Activated T-helper 2 cell treated with anti-CD3 and anti-CD28 coated beads, Interferon-gamma antibody, Interleukin-2, Interleukin-4, amounts not matched to agents 10 μg/mL and 5 μg/mL and 100 μg/mL, durations not matched to agents 14 hours and 24 hours and 36 hours (primary cell): ENCODE data around the gene PPP6R2. TPM values are rescaled to one million over a fixed set of nuclear protein-coding genes. Genes with fewer than 3 reads are reported as not detected.

Experiments
- DNase-seq: peaks from one replicate; pipeline ENCODE4 v3.0.0; 2021; ENCODE audit warnings: low spot score
- H3K27ac Mint-ChIP-seq: one replicate; pipeline ENCODE4 v1.8.0; 2021; ENCODE audit warnings: mixed read lengths
- H3K27me3 Mint-ChIP-seq: one replicate; pipeline ENCODE4 v1.8.0; 2021; ENCODE audit warnings: low read depth, mixed read lengths
- H3K36me3 Mint-ChIP-seq: one replicate; pipeline ENCODE4 v1.8.0; 2021; ENCODE audit warnings: low read depth, mixed read lengths
- H3K4me1 Mint-ChIP-seq: one replicate; pipeline ENCODE4 v1.8.0; 2021; ENCODE audit warnings: low read depth, mixed read lengths
- H3K4me3 Mint-ChIP-seq: one replicate; pipeline ENCODE4 v1.8.0; 2021; ENCODE audit warnings: low read depth, mild to moderate bottlenecking, moderate library complexity, mixed read lengths
- H3K9me3 Mint-ChIP-seq: one replicate; pipeline ENCODE4 v1.8.0; 2021; ENCODE audit warnings: mixed read lengths
- intact Hi-C: fragments of 100-400 bp; cut with micrococcal nuclease; formaldehyde crosslinking; loops from one replicate; pipeline ENCODE4 v1.15.1; 2023
- total RNA-seq: library from RNA; stranded (reverse); gene quantifications from 2 replicates; pipeline ENCODE4 v1.2.3, GENCODE V29; 2022

PPP6R2 gene
- total RNA-seq, 1 donor from 2014 or later: 45.0 TPM

- DNase-seq: no peak
- Mint-ChIP-seq H3K4me1 (peaks cover 14% of the 10 kb centered on the region), H3K27me3 (peaks cover 10% of the 10 kb centered on the region), H3K36me3 (no peaks in the 10 kb centered on the region), H3K4me3 (no peak overlapping the region), H3K27ac (no peak overlapping the region), H3K9me3 (no peaks in the 10 kb centered on the region)
- intact Hi-C loops: loop anchor here (5.0 kb wide), 1 partner anchor 33 kb away; the partner anchor contains the start of gene PPP6R2
Observed at GRCh38 chr22:50309601-50309991, 33.5 kb upstream of the PPP6R2 start.

- H3K4me1 Mint-ChIP-seq: peaks cover 14% of the 10 kb centered on the region
- H3K27ac Mint-ChIP-seq: no peak overlapping the region
- peaks cover 7% of the 10 kb centered on the region for H3K27me3 Mint-ChIP-seq
- no peak for DNase-seq
- no peaks in the 10 kb centered on the region for H3K36me3 Mint-ChIP-seq
- no peaks in the 10 kb centered on the region for H3K9me3 Mint-ChIP-seq
- intact Hi-C loops: loop anchor here (5.0 kb wide), 1 partner anchor 38 kb away; the partner anchor contains the start of gene MAPK11
- no peak overlapping the region for H3K4me3 Mint-ChIP-seq
Observed at GRCh38 chr22:50310031-50310722, 33.0 kb upstream of the PPP6R2 start.

DNA sequence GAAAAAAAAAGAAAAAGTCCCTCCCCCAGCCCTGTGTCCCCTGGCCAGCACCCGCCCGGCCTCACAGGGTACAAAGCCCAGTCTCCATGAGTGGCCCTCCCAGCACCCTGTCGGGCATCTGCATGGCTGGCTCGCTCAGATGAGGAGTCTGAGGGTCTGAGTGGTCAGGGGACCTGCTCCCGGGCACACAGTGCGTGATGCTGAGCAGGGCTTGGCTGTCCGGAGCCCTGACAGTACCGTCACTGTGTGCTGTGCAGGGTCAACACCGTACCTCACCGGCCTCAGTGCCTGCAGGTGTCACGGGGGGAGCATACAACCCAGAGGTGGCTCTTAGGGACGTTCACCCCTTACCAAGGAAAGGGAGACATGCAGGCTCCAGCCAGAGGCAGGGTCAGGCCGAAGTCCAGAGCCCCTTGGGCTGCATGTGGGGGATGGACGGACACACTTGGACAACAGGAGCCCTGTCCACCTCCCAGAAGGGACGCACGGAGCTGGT lies 32.1 kb upstream of the PPP6R2 start:
- DNase-seq: no peak
- Mint-ChIP-seq H3K4me3 (no peak overlapping the region), H3K27me3 (peaks cover 6% of the 10 kb centered on the region), H3K36me3 (no peaks in the 10 kb centered on the region), H3K4me1 (peaks cover 16% of the 10 kb centered on the region), H3K9me3 (no peaks in the 10 kb centered on the region), H3K27ac (no peak overlapping the region)
- intact Hi-C loops: loop anchor here (5.0 kb wide), 1 partner anchor 39 kb away; the partner anchor contains the start of gene MAPK11

DNA sequence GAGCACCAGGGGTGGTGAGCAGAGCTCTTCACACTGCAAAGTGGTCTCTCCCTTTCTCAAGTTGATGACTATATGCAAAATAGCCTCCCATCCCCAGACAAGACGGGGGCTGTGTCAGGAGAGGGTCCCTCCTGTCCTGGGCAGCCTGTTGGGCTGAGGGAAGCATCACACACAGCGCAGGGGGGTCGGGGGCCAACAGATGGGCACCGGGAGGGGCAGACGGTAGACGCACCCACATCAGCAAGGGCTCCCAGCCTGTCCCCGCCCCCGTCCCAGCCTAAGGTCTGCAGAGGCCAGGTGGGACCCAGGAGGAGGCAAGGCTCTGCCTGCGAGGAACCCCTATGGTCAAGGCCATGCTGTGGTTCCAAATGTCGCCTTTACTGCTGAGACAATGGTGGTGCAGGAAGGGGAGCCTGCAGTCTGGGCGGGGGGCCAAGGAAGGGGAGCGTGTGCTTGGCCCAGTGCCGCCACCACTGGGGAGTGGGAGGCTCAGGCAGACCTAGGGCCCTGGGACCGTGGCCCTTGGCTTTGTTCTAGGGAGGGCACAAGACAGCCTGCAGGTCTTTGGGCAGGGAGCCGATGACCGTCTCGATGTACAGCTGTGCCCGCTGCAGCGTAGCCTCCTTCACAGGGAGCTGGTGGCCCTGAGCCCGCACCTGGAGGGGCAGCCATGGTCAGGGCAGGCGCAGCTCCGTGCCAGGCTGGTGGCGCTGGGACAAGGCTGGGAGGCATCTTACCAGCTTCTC lies 31.3 kb upstream of the PPP6R2 start:
- intact Hi-C loops: loop anchor here (5.0 kb wide), 1 partner anchor 39 kb away; the partner anchor contains the start of gene MAPK11
- peaks cover 2% of the 10 kb centered on the region for H3K27me3 Mint-ChIP-seq
- no peak overlapping the region for H3K27ac Mint-ChIP-seq

DNA sequence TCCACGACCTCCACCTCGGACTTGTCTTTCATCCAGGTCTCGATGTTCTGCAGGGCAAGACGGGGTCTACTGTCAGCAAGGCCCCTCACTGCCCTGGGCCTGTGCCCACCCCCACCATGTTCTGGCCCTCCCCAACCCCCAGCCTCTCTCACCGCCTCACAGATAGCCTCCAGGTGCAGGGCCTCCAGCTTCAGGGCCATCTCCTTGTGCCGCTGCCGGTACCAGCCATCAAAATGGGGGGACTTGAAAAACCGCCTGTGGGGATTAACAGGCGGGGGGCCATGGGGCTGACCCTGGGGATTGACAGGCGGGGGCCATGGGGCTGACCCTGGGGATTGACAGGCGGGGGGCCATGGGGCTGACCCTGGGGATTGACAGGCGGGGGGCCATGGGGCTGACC lies 30.8 kb upstream of the PPP6R2 start:
- Mint-ChIP-seq H3K4me1 (peaks cover 12% of the 10 kb centered on the region), H3K27me3 (peaks cover 2% of the 10 kb centered on the region), H3K36me3 (no peaks in the 10 kb centered on the region), H3K9me3 (no peaks in the 10 kb centered on the region), H3K4me3 (no peak overlapping the region), H3K27ac (no peak overlapping the region)
- intact Hi-C loops: loop anchor here (5.0 kb wide), 1 partner anchor 40 kb away; the partner anchor contains the start of gene MAPK11
- DNase-seq: no peak

More for the DNA sequence above, 31.3 kb upstream of the PPP6R2 start:
- Mint-ChIP-seq H3K4me1 (peaks cover 12% of the 10 kb centered on the region), H3K9me3 (no peaks in the 10 kb centered on the region), H3K36me3 (no peaks in the 10 kb centered on the region), H3K4me3 (no peak overlapping the region)
- DNase-seq: no peak

DNA sequence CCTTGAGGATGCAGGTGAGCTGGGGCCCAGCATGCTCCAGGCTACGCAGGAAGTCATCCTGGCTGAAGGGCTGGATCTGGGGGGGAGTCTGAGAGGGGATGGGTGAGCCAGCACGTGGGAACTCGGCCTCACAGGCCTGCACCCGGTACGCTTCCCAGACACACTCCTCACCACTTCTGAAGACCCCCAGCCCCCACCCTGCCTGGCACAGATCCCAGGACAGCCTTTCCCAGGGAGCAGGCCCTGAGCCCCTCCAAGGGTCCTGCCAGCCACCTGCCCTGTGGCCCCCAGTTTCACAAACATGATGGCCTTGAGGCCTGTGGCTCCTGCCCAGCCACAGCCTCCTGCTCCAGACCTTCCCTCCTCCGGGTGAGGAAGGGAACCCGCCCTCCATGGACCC lies 30.1 kb upstream of the PPP6R2 start:
- no peaks in the 10 kb centered on the region for H3K9me3 Mint-ChIP-seq
- H3K36me3 Mint-ChIP-seq: no peaks in the 10 kb centered on the region
- peaks cover 2% of the 10 kb centered on the region for H3K27me3 Mint-ChIP-seq
- no peak for DNase-seq
- intact Hi-C loops: loop anchor here (5.0 kb wide), 1 partner anchor 41 kb away; the partner anchor contains the start of gene MAPK11
- H3K27ac Mint-ChIP-seq: no peak overlapping the region
- H3K4me1 Mint-ChIP-seq: peaks cover 12% of the 10 kb centered on the region
- H3K4me3 Mint-ChIP-seq: no peak overlapping the region

- Mint-ChIP-seq H3K4me3 (peak overlapping the region; percentile 81), H3K4me1 (peaks cover 12% of the 10 kb centered on the region), H3K9me3 (no peaks in the 10 kb centered on the region), H3K27ac (peak overlapping the region; percentile 58), H3K27me3 (peaks cover 2% of the 10 kb centered on the region), H3K36me3 (no peaks in the 10 kb centered on the region)
- intact Hi-C loops: loop anchor here (5.0 kb wide), 1 partner anchor 41 kb away; the partner anchor contains the start of gene MAPK11
- DNase-seq: no peak
Observed at GRCh38 chr22:50313600-50313999, 29.5 kb upstream of the PPP6R2 start.

- Mint-ChIP-seq H3K36me3 (no peaks in the 10 kb centered on the region), H3K4me1 (peaks cover 11% of the 10 kb centered on the region), H3K4me3 (peak overlapping the region; percentile 81), H3K27ac (peak overlapping the region; percentile 73), H3K9me3 (no peaks in the 10 kb centered on the region), H3K27me3 (no peaks in the 10 kb centered on the region)
- intact Hi-C loops: loop anchor here (5.0 kb wide), 1 partner anchor 42 kb away; the partner anchor contains the start of gene MAPK11
- no peak for DNase-seq
Observed at GRCh38 chr22:50314081-50314454, 29.1 kb upstream of the PPP6R2 start.

- H3K27me3 Mint-ChIP-seq: no peaks in the 10 kb centered on the region
- H3K4me1 Mint-ChIP-seq: peaks cover 11% of the 10 kb centered on the region
- no peaks in the 10 kb centered on the region for H3K36me3 Mint-ChIP-seq
- H3K9me3 Mint-ChIP-seq: no peaks in the 10 kb centered on the region
- peak; percentile 72 for DNase-seq
- intact Hi-C loops: loop anchor here (5.0 kb wide), 1 partner anchor 42 kb away; the partner anchor contains the start of gene MAPK11
- H3K4me3 Mint-ChIP-seq: peak overlapping the region; percentile 81
- peak overlapping the region; percentile 73 for H3K27ac Mint-ChIP-seq
Observed at GRCh38 chr22:50314455-50315288, 28.5 kb upstream of the PPP6R2 start.

- H3K36me3 Mint-ChIP-seq: no peaks in the 10 kb centered on the region
- DNase-seq: no peak
- H3K27ac Mint-ChIP-seq: no peak overlapping the region
- H3K4me1 Mint-ChIP-seq: peaks cover 11% of the 10 kb centered on the region
- intact Hi-C loops: no loop called here
- H3K27me3 Mint-ChIP-seq: no peaks in the 10 kb centered on the region
- H3K9me3 Mint-ChIP-seq: no peaks in the 10 kb centered on the region
- no peak overlapping the region for H3K4me3 Mint-ChIP-seq
Observed at GRCh38 chr22:50315289-50316113, 27.6 kb upstream of the PPP6R2 start.

DNA sequence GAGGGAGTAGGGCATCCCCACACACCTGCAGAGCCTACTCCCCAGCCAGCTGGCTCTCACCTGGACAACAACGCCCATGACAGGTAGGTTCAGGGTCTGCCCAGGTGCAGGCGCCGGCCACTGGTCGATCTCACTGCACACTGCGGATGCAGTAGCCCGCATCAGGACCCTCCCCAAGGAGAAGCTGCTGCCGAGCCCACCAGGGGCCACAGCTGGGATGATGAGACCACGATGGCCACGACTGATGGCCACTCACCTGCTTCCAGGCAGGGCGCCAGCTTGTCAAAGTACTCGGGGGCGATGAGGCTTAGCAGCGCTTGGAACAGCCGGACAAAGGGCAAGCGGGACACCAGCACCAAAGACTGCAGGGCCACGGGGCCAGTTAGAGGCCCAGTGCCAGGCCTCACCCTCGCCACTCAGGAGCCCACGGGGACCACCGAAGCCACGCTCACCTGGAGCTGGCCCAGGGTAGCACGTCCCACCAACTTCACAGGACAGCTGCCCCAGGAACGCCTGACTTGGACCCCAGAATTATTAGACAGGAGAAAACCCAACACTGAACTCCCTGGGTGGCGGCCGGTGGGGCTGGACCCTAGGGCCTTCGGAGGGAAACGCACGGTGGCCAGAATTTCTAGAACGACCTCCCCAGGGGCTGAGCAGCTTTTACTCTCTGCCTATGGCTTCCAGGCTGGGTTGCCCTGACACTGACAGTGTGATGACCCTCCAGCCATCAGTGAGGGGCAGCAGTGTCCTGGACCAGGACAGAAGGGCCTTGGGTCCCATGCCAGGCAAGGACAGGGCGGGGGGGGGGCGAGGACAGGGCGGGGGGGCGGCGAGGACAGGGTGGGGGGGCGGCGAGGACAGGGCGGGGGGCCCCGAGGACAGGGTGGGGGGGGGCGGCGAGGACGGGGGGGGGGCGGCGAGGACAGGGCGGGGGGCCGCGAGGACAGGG lies 26.7 kb upstream of the PPP6R2 start:
- no peak overlapping the region for H3K27ac Mint-ChIP-seq
- H3K4me3 Mint-ChIP-seq: no peak overlapping the region
- H3K4me1 Mint-ChIP-seq: peaks cover 11% of the 10 kb centered on the region
- DNase-seq: no peak
- no peaks in the 10 kb centered on the region for H3K27me3 Mint-ChIP-seq
- no peaks in the 10 kb centered on the region for H3K36me3 Mint-ChIP-seq
- intact Hi-C loops: no loop called here
- no peaks in the 10 kb centered on the region for H3K9me3 Mint-ChIP-seq
